Measurements from ENCODE around the gene BEST2.
A peak's percentile ranks its signal among the peaks of the same experiment; 100 is the strongest.
"Not testable (repeated sequence)": the region's sequence is repeated elsewhere in the genome, so short reads cannot be mapped to it uniquely, and the experiment has no call there.

BEST2 gene

GRCh38 chr19:12751635-12752034 lies at the start of gene BEST2:
TSS of gene BEST2 (plus strand) at chr19:12751791. CDS start at chr19:12752593, 802 bp downstream.
- no peak for DNase-seq

DNA sequence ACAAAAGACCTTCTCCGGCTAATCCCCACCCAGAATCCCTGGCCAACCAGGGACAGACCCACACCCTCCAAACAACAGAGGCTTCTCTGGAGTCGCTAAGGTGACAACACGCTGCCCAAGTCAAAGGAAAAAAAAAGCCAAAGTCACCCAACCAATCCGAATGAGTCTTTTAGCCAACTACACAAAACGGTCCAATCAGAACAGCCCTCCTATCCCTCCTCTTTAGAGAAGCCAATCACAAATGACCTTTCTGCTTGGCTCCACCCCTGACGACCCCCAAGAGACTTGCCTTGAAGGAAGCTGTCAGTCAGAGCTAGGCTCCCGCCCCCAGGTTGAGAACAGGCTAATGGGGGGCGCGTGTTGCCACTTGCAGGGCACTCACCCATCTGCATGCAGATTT lies 48.5 kb upstream of the BEST2 start:
- no peak for DNase-seq

- DNase-seq = no peak
These were observed 46.4 kb upstream of the BEST2 start for GRCh38 chr19:12705169-12705568.

DNA sequence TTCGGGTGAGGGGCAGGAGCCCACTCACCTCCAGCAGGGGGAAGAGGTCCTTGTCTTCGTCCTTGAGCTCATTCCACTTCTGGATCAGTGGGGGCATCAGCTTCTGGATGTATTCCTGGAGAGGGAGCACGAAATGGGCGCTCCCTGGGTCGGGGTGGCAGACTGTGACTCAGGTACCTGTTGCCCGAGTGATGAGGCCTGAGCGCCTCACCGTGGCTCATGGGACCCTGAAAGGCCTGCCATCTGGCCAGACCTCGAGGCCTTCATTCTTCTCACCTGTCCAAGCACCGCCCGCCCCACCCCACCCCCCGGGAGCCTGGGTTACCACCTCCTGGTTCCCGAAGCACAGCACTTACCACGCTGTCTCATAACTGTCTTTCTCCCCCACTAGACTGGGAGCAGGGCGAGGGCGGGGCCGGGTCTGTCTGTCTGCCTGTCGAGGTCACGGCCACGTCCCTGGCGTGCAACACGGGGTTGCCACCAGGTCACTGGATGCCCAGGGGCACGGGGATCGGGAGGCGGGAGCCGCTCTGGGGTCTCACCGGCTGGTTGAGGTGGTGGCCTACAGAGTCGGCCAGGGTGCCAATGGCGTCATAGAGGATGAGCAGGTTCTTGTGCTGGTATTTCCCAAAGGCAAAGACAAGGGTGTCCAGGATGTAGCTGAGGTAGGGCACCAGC lies 45.8 kb upstream of the BEST2 start:
- no peak for DNase-seq

GRCh38 chr19:12706332-12706718 lies 45.3 kb upstream of the BEST2 start:
- no peak for DNase-seq

DNA sequence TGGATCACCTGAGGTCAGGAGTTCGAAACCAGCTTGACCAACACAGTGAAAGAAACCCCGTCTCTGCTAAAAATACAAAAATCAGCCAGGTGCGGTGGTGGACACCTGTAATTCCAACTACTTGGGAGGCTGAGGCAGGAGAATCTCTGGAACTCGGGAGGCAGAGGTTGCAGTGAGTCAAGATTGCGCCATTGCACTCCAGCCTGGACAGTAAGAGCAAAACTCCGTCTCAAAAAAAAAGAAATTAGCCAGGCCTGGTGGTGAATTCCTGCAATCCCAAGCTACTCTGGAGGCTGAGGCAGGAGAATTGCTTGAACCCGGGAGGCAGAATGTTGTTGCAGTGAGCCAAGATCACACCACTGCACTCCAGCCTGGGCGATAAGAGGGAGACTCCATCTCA lies 43.0 kb upstream of the BEST2 start:
- no peak for DNase-seq

DNA sequence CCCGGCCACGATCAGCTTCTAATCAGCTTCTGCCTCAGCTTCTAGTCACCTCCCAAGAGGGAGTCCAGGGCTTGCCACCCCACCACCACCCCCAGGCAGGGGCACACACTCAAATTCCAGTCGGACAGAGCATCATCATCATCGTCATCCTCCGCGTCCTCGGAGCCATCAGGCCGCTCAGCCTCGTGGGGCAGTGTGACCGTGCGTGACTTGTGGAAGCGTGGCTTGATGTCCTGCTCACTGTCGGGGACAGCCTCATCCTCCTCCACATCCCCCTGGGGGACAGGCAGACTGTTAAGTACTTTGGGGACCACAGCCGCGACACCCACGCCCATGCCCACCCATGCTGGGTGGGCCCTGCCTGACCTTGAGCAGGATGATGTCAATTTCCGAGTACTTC lies 40.4 kb upstream of the BEST2 start:
- no peak for DNase-seq

GRCh38 chr19:12712077-12712476 lies 39.5 kb upstream of the BEST2 start:
- peak; percentile 47 for DNase-seq

- DNase-seq = not testable (repeated sequence)
These were observed 38.3 kb upstream of the BEST2 start for GRCh38 chr19:12713304-12713703.

DNA sequence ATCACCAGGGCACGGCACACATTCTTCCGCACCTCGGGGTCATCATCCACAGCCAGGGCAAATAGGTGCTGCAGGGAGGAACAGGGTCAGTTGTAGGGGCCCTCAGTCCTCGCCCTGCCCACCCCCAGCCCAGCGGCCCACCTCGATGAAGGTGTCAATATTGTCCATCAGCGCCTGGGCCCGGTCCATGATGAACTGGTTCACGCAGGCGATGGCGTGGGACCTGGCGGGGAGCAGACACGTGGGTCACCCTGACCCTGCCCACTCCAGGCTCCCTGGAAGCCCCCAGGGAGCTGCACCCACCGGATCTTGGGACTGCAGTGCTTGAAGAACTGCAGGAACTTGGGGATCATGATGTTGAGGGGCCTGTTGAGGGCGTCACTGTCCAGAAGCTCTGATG lies 36.5 kb upstream of the BEST2 start:
- no peak for DNase-seq

DNA sequence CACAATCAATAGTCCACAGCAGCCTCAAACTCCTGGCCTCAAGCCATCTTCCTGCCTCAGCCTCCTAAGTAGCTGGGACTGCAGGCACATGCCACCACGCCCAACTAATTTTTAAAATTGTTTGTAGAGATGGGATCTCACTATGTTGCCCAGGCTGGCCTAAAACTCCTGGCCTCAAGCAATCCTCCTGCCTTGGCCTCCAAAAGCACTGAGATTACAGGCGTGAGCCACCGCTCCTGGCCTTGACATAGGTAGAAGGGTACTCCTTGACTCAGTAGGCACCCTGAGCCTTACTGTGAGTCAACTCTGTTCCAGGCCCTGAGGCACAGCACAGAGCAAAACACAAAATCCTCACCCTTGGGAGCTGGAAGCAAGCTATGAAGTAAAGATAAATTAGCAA lies 35.7 kb upstream of the BEST2 start:
- no peak for DNase-seq

DNA sequence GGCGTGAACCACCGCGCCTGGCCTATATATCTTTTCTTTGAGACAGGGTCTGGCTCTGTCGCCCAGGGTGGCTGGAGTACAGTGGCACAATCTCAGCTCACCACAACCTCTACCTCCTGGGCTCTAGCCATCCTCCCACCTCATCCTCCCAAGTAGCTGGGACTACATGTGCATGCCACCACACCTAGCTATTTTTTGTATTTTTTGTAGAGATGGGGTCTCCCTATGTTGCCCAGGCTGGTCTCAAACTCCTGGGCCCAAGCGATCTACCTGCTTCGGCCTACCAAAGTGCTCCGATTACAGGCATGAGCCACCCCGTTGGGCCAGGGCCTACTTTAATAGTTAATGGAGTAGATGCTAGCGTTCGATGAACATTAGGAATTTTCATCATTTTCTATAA lies 31.3 kb upstream of the BEST2 start:
- DNase-seq = no peak

GRCh38 chr19:12720851-12721655 lies 30.5 kb upstream of the BEST2 start:
- no peak for DNase-seq

DNA sequence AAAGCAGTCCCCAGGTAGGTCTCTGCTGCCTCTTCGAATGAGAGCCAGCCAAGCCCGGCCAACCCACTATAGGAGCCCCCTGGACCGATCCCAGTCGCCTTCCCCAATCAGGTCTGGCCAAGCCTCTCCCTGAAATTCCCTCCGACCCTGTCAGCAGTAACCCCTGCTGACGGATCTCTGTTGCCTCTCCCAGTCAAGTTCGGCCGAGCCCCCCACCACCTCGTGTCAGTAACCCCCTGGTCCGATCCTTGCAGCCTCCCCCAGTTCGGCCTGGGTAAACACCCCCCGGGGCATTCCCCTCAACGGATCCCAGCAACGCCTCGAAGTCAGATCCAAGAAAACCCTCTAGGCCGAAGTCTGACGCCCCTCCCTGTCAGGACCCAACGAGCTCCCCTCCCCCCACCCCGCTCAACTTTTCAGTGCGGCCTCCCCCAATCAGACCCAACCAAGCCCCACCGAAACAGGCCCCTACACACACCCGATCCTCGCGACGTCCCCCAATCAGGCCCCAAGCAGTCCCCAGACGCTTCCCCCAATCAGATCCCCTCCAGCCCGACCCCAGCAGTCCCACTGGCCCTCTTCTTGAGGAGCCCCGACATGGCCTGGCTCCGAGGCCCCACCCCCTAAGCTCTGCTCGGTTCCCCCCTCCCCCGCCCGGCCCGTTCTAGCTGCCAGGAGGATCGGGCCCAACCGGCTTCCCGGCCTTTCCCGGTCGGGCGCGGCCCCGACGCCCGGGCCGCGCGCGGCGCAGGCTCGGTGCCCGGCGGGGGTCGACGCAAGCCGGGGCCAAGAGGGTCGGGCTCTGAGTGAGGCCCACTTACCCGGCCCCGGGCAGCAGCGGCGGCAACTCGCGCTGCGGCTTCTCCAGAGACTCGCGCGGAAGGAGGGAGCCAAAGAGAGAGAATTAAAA lies 29.7 kb upstream of the BEST2 start:
- peak; percentile 64 for DNase-seq

GRCh38 chr19:12722566-12723380 lies 28.8 kb upstream of the BEST2 start:
- peak; percentile 97 for DNase-seq

DNA sequence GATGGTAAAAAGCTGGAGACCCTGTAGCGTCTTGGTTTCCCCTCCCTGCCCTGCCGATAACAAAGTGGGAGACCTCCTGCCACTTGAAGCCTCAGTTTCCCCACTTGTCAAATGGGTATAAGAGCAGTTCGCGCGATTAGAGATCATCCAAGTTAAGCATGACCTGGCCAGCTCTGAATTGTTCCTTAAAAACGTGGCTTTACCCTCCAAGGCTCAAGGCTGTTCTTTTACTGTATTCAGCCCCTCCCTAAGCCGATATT lies 28.3 kb upstream of the BEST2 start:
- DNase-seq = no peak

- DNase-seq = peak; percentile 55
These were observed 27.8 kb upstream of the BEST2 start, which contains the start of gene TNPO2 for GRCh38 chr19:12723641-12724426. TSS of gene TNPO2 (minus strand) at chr19:12723932. CDS start at chr19:12720977, 2,955 bp downstream.

DNA sequence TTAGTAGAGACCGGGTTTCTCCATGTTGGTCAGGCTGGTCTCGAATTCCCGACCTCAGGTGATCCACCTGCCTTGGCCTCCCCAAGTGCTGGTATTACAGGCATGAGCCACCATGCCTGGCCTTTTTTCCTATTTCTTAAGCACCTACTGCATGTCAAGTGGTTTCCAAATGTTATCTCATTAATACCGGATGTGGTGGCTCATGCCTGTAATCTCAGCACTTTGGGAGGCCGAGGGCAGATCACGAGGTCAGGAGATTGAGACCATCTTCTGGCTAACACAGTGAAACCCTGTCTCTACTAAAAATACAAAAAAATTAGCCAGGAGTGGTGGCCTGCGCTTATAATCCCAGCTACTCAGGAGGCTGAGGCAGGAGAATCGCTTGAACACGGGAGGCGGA lies 26.0 kb upstream of the BEST2 start:
- DNase-seq = not testable (repeated sequence)

GRCh38 chr19:12726988-12727316 lies 24.6 kb upstream of the BEST2 start:
- no peak for DNase-seq

DNA sequence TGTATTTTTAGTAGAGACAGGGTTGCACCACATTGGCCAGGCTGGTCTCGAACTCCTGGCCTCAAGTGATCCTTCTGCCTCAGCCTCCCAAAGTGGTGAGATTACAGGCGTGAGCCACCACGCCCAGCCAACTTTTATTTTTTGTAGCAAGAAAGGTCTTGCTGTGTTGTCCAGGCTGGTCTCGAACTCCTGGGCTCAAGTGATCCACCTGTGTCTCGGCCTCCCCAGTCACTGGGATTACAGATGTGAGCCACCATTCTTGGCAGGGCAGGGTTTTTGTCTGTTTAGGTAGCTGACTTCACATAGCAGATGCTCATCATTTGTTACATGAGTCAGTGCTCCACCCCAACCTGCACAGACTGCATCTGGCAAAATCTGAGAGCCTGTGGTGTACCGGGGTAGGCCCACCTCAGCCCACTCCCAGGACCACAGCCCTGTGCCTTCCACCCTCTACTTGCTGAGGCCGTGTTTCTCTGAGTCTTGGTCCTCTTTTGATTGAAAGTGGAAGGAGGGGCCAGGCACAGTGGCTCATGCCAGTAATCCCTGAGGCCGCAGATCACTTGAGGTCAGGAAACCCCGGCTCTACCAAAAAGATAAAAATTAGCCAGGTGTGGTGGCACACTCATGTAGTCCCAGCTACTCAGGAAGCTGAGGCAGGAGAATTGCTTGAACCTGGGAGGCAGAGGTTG lies 23.7 kb upstream of the BEST2 start:
- no peak for DNase-seq

DNA sequence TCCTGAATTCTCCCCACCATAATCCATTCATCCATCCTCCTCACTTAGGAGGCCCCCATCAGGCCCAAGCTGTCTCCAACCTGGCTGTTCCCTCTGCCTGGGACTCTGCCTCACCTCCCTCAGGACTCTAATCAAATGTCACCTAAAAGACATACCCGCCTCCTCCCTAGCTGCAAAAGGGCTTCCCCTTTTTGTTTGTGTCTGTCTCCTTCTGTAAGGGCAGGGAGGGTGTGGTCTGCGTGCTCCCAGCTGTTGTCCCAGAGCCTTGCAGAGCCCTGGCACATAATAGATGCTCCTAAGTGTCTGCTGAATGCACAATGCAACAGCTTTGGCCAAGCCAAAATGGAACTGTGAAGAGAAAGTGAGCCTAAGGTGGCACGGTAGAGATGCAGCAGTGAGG lies 21.5 kb upstream of the BEST2 start:
- DNase-seq = no peak
